GM18520 (cell line): ENCODE measurements around the gene ATP23.
A peak's percentile ranks its signal among the peaks of the same experiment; 100 is the strongest.

Source experiments
- ATAC-seq: cut with Tn5 transposase; IDR thresholded peaks from one replicate; pipeline ENCODE4 v1.9.1; 2021; ENCODE audit not compliant: unreplicated experiment

The ATP23 gene, protein sequence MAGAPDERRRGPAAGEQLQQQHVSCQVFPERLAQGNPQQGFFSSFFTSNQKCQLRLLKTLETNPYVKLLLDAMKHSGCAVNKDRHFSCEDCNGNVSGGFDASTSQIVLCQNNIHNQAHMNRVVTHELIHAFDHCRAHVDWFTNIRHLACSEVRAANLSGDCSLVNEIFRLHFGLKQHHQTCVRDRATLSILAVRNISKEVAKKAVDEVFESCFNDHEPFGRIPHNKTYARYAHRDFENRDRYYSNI

DNA sequence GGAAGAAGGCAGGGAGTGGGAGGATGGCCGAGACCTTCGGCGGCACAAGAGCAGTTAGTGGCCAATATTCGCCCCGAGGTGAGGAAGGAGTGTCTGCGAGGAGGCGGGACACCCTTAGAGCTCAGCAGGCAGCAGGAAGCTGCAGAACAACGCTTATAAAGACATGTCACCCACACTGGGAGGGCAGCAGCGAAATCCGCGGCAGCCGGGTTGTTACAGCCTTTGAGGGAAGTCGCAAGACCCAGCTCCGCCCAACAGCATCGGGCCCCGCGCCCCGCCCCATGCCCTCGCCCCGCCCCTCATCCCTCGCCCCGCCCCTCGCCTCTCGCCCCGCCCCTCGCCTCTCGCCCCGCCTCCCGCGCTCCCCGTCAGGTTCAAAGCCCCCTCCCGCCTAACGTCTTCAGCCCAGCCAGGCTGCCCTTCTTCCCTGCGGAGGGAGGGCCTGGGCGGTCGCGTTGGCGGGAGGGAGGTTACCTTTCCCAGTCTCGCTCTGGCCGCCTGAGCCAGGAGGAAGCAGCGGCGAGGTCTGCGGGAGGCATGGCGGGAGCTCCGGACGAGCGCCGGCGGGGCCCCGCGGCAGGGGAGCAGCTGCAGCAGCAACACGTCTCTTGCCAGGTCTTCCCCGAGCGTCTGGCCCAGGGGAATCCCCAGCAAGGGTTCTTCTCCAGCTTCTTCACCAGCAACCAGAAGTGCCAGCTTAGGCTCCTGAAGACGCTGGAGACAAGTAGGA is at the start of gene ATP23:
Gene ATP23, plus strand, starts transcription at position 403 of the 730 bp plus-strand sequence. Its CDS starts 135 bp downstream, at position 538.
- ATAC-seq: peak; percentile 83

DNA sequence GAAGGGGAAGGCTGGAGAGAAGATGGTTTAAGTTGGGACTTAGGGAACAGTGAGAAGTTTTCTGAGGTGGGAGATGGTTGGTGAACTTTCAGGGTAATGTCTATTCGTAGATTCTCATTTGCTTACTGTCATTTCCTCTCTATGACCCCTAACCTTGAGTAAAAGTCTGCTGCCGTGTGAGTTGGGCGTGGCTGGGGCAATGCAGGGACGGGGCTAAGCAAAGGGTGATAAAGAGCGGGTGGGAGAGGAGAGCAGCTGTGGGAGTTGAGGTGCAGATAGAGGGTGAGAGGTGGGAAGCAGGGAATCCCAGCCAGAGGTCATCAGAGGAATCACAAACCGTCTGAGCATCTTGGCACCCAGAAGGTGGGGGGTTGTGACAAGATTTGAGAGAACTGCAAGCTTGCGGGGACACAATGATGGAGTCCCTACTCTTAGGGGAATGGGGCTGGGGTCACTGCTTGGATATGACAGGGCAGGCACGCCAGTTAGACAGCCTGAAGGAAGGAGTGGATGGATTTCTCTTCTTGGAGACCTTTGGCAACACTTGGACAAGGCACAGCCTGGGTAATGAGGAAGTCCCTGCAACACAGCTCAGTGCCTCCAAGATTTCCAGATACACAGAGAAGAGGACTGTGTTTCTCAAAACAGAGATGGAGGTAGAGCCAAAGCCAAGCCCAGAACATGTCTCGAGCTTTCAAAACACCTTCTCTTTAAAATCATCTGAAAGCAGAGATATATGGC is 49.0 kb upstream of the ATP23 start:
- ATAC-seq: no peak

DNA sequence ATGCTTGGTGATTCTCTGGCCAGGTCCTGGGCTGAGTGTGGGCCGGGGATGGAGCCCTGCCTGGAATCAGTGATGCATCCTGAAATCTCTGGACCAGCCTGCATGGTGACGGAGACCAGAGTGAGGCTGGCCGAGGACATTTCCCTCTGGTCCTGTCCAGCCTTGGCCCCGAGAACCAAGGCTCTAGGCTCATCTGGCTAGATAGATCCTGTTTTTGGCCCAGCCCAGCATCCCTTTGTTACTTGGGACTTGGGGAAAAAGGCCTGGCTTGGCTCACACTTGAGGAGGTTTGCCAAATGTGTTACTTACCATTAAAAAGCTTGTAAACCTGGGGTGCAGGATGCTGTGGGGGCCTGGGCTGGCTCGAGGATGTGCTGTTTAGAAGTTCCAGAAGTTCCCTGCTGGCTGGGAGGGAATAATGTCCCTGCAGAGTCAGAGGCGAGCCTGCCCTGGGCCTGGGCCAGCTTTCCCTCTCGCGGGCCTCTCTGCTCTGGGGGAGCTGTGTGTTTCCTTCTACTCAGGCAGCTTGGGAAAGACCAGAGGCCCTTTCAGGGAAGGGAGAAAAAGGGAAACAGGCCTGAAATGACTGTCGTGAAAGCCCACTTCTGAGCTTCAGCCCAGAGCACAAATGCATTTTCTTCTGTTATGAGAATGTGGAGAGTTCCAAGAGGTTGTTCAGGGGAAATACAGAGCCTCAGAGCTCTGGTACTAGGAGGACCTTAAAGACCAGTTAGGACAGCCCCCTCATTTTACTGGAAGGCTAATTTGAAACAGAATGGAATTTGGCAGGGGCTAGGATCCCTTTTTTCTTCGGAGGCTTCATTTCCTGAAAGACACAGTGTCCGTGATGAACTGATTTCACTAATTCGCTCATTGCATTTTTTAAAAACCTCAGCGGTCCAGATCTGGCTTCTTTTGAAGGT is 47.7 kb upstream of the ATP23 start:
- ATAC-seq: no peak

- no peak for ATAC-seq
Observed at GRCh38 chr12:57894399-57895292, 46.7 kb upstream of the ATP23 start.

DNA sequence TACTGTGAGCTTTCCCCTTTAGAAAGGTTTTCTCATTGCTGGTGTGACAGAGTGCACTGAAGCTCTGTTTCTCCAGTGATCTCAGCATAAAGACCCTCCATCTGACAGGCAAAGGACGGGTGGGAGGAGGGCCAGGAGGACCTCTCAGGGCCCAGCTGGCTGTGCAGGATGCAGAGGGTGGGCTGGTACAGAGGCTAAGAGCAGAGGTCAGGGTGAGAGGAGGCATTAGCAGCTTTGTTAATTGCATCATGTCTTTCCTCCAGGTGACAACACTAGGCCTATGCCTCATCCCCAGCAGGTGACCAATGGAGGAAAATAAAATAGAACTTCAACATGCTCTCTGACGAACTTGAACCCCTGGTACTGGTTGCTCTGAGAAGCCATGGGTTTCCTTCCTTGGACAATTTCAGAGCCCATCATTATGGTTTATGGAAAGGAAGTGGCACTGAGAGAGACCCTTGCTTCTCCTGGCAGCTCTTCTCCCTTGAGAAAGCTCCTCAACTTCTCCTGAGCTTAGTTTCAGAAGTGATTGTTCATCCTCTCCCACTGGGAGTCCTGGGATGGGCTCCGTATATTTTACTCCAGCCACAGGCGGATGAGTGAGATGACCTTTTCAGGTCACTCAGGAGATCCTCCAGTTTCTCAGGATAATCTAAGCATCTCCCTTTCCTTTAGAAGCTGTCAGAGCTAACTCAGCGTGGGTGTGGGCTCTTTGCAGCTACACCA is 45.8 kb upstream of the ATP23 start:
- ATAC-seq: no peak

GRCh38 chr12:57896115-57896433 is 45.3 kb upstream of the ATP23 start:
- ATAC-seq: no peak

DNA sequence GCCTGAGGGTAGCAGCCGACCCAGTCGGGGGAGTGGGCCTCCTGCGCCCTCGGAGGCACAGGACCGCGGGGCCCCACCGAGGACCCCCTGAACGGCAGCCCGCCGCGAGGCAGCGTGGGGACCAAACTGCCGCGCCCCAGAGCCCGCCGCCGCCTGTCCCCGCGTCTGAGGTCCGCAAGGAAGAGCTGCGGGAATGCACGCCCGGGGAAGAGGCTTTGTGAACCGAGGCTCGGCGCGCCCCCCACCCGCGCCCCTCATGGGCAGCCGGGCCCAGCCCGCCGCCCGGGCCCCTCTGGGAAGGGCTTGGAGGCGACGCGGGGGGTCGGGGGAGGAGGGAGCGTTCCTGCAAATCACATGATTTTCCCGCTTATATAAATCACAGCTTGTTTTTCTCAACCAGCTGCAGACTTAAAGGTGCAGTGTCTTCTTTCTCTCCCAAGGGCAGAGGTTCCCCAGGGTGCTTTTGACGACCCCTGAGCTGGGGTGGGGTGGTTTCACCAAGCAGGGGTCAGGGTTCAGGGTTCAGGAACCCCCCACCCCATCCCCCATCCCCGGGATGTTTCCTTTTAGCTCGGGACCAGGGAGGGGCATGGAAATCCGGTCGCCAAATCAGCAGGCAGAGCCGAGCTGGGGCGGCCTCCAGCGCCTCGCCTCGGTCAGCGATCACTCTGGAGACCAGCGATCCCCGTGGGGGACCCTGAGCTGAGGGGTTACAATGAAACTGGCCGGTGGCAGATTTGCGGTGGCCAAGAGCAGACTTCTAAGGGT is 44.7 kb upstream of the ATP23 start:
- no peak for ATAC-seq

DNA sequence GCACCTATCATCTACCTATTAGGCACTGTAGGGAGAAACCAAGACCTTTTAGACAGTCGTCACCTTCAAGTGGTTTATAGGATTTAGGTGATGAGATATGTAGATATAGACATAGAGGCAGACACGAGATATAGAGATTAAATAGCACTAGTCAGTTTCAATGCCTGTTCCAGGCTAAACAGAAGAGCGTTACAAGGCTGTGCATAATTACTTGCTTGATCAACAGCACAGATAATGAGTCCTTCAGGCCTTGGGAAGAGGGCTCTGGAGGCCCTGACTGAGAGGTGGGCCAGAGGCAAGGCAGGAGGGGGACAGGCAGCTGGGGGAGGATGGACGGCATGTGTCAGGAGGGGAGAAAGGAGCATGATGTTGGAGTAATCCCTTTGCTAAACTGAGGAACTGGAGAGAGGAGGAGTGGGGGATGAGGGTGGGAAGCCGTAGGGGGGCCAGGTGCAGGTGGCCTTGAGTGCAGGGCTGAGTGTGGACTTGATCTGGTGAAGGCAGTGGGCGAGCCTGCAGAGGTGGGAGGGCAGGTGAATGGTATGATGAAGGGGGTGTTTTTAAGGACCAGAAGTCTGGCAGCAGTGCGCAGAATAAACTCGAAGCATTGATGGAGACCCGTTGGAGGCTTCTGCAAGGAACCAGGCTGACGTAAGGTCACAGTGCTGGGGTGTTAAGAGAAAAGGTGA is 43.9 kb upstream of the ATP23 start:
- ATAC-seq: no peak

DNA sequence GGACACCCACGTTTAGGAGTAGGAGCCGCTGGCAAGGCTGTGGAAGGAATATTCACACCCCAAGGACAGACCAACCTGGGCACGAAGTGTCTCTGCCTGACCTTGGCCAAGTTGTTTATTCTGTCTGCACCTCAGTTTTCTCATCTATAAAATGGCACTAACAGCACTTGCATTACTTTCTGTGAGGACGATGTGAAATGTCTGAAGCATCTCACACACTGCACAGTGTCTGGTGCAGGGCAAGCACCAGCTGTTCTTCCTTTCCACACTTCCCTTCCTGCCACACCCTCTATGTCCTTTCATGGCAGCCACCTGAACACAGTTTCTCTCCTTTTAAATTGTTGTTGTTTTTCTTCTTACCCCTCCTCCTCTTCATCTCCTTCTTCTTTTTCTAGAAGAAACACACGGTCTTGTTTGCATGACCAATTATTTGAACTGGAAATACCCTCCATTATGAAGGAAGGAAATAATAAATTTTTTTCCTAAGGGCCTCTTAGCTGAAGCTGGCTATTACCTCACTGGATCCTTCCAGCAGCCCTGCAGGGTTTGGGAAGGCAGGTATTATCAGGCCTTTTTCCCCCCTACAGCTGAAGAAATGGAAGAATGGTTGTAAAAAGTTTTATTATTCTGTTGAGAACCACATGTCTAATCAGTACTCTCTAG is 42.9 kb upstream of the ATP23 start:
- peak; percentile 12 for ATAC-seq

- peak; percentile 86 for ATAC-seq
Observed at GRCh38 chr12:57899010-57899662, 42.2 kb upstream of the ATP23 start.

- ATAC-seq: no peak
Observed at GRCh38 chr12:57902478-57902969, 38.8 kb upstream of the ATP23 start.

- ATAC-seq: no peak
Observed at GRCh38 chr12:57904426-57904825, 36.9 kb upstream of the ATP23 start.

DNA sequence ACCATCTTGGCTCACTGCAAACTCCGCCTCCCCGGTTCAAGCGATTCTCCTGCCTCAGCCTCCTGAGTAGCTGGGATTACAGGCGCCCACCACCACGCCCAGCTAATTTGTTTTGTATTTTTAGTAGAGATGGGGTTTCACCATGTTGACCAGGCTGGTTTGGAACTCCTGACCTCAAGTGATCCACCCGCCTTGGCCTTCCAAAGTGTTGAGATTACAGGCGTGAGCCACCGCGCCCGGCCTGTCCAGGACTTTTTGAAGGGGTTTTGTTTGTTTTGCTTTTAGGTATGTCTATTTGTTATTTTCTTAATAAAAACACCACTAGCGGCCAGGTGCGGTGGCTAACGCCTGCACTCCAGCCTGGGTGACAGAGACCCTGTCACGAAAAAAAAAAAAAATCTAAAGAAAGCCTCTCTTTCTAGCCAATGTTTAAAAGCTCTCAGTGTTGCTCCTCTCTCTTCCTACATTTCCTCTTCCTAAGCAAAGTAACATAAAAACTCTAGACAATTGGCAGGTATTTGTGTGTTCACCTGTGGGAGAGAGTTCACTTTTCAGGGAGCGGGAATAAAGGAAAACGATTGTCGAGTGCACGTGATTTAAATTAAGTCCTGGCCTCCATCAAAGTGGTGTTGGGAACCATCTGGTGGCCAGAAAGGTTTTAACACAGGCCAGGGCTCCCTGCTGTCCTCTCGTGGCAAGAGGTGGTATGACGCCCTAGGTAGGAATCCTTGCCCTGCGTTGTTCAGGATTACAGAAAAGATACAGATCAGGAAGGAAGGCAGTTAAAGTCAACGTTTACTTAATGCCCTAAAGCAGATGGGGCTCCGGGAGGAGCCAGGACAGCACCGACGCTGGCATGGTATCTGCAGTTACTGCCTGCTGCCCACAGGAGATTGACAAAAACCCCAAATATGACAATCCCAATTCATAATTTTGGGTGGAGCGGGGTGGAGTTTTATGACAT is 36.2 kb upstream of the ATP23 start:
- peak; percentile 75 for ATAC-seq

DNA sequence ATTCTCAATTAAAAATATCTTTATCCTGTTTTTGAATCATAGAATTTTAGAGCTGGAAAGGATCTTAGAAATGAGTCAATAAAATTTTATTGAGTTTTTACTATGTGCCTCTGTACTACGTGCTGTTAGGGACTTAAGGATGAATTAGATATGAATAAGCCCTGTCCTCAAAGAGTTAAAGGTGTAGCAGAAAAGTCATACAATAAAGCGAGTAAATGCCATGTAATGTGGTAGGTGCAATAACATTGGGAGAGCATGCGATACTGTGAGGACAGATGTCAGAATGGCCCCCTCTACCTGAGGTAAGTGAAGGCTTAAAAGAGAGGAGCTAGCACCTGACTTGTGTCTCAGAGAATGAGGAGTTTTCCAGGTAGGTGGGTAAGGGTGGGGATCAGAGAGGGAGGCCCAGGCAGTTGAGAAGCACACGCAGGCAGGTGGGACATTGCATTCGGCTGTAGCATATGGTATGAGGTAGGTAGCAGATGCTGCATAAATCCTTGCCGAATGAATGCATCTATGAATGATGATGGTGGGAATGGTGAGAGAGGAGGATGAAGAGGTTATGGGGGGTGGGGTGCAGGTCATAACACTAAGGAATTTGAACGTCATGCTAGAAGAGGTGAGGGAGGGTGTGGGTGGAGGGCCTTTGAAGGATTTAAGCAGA is 35.4 kb upstream of the ATP23 start:
- no peak for ATAC-seq

DNA sequence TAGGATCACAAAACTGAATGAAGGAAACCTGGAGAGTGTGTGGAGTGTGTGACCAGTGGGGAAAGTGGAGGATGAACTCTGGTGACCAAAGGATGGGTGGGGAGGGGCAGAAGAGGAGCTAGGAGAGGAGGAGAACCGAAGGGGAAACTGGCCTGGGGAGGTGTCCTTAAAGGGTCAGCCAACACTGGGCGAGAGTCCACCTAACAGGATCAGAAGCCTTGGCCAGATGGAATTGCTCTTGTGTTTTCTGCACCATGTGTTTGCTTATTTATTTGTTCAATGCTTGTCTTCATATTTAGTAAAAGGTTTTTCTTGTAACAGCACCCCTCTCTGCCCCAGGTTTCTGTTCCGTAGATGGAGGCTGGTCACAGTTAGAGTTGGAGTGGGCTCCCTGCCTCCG is 34.5 kb upstream of the ATP23 start:
- ATAC-seq: no peak
